CD4-positive, alpha-beta T cell treated with Interleukin-4 for 1 hour (primary cell): ENCODE data around the gene FDPS.
"Not testable (repeated sequence)": the region's sequence is repeated elsewhere in the genome, so short reads cannot be mapped to it uniquely, and the experiment has no call there.

Source experiments
- DNase-seq, 2 donors: peaks; one replicate each; pipeline ENCODE4 v3.0.0-alpha.2; 2020 to 2022

FDPS gene

GRCh38 chr1:155286544-155286943, 22.1 kb upstream of the FDPS start:
- DNase-seq, result no peak

GRCh38 chr1:155287987-155288543, 20.6 kb upstream of the FDPS start:
- DNase-seq, result no peak

DNA sequence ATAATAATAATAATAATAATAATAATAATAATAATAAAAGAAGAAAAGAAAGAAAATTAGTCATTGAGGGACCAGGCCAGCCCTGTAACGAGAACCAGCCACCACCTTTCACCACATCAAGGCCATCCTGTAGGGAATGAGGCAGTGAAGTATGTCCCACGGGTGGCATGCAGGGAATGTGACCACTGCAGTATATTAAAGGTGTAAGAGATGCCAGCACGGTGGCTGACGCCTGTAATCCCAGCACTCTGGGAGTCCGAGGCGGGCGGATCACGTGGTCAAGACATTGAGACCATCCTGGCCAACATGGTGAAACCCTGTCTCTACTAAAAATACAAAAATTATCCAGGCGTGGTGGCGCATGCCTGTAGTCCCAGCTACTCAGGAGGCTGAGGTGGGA, 17.7 kb upstream of the FDPS start:
- DNase-seq, result not testable (repeated sequence)

DNA sequence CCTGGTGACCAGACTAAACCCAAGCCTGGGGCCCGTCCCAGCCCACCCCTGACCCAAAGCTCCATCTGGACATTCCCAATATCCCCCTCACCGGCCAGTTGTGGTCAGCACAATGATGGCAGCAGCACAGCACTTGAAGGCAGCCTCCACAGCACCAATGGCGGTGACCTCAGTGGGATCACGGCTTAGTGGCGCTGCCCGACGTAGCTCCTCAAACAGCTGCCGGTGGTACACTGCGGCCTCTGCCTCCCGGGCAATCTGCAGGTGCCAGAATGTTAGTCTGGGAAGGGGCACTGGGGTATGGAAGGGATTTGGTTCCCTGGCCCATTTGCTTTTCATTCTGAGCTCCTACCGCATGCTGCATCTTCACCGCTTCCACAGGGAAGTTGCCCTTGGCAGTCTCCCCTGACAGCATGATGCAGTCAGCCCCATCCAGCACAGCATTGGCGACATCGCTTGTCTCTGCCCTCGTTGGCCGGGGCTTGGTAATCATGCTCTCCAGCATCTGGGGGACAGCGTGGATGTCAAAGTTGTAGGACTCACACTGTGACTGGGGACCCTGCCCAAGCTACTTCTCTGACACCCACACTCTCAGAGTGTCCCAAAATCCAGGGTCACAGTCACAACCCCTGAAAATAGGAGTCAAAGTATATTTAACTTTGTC, 15.4 kb upstream of the FDPS start:
- DNase-seq, result no peak

DNA sequence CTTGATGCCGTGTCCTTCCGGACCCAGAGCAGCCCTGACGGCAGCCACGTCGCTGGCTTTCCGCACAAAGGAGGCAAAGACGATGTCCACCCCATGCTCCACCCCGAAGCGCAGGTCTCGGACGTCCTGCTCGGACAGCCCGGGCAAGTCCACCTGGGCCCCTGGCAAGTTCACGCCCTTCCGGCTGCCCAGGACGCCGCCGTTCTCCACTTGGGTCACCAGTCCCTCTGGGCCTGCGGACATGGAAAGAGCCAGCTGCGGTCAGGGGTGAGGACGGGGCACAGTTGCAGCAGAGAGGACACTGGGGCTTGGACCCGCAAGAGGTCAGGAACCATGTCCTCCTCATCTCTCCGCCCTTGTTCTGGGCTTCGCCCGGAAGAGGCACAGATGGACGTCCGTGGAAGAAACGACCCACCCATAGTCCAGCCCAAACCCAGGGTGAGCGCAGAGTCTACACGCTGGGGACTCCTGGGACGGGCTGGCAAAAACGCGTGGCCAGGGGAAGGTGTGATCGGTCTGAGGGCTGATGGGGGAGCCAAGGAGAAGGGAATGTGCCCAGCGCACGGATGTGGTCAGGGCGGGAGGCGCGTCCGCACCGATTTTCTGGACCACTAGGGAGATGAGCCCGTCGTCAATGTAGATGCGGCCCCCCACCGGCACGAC, 14.0 kb upstream of the FDPS start:
- DNase-seq, result no peak

- DNase-seq, result no peak
These were observed 13.3 kb upstream of the FDPS start for GRCh38 chr1:155295183-155295941.

GRCh38 chr1:155295942-155296267, 12.8 kb upstream of the FDPS start:
- no peak for DNase-seq

DNA sequence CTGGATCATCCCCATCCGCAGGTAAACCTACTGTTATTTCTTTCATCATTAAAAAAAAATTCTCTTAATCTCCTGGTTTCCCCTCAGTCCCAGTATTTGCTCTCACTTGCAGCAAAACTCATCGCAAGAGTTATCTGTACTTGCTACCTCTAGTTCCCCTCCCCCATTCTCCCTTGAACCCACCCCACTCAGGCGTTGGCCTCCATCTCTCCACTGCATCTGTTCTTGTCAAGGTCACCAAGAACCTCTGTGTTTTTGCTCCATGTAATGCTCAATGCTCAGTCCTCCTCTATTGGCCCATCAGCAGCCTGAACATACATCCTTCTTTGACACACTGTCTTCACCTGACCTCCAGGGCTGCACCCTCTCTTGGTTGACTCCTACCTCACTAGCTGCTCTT, 12.0 kb upstream of the FDPS start:
- no peak for DNase-seq

GRCh38 chr1:155297384-155297783, 11.3 kb upstream of the FDPS start:
- DNase-seq, result no peak

DNA sequence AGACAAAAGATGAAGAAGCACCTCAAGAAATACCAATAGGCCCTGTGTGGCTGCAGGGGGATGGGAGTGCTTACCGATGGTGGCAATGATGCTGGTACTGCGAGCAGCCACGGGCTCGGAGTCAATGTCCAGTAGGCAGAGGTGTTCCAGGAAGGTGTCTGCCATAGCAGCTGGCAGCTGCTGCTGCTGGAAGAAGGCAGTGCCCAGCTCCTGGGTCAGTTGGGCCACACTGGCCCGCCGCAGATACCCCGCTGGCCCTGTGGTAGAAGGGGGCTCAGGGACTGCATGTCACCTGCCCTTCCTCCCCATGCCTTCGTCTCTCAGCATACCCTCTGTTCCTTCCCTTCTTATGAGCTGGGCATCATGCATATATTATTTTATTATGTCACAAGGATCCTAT, 8.6 kb upstream of the FDPS start:
- no peak for DNase-seq

- DNase-seq, result no peak
These were observed 7.9 kb upstream of the FDPS start for GRCh38 chr1:155300553-155301329.

DNA sequence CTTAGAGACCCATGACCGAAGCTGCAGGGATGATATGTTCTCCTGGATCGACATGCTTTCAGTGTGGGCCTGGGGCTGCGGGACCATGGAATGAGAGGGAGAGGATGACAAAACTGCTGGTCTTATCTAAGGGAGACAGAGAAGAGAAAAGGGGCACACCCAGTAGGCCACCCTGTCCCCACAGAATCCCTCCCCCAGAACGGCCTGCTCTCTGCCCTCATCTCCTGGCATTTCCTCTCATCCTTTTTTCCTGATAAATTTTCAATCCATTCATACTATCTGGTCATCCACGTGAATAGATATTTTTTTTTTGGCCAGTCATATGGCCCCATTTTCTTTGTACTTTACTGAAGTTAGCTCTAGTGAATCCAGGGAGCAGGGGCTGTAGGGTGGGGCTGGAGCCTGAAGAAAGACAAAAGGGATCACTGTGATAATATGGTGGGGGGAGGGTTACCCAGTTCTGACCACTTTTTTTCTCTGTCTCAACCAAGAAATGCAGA, 7.3 kb upstream of the FDPS start, which contains the start of gene PKLR:
Gene PKLR, minus strand, starts transcription at position 97 of the 500 bp plus-strand sequence. Its CDS starts 43 bp downstream, at position 54.
- DNase-seq, result no peak

GRCh38 chr1:155304558-155305063, 4.1 kb upstream of the FDPS start:
- DNase-seq, result no peak

DNA sequence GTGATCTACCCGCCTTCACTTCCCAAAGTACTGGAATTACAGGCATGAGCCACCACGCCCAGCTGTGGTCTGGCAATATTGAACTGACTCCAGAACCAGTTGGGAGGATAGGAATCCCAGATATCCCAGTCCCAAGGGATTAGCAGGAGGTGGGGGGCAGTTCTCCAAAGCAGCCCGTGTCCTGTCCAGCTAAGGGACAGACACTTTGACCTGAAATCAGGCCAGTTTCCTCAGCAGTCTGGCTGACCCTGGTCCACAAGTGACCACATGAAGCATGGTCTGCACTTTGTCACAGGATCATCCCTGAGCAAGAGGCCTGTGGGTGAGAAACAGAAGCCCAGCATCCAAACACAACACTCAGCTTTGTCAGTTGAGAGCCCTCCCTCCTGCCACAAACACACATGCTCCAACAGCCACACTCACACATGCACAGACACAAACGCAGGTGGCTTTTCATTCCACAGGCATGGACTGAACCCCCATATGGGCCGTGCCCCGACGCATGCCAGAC, 2.7 kb upstream of the FDPS start:
- DNase-seq, result no peak

DNA sequence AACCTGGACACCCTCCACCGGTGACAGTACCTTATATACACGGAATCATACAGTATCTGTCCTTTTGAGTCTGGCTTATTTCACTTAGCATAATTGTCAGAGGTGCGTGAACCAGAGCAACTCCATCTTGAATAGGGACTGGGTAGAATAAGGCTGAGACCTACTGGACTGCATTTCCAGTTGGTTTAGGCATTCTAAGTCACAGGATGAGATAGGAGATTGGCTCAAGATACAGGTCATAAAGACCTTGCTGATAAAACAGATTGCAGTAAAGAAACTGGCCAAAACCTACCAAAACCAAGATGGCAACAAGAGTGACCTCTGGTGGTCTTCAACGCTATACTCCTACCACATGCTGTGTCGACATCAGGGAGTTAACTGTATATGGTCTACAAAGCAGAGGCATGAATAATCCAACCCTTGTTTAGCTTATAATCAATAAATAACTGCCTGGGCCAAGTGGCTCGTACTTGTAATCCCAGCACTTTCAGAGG, 1.4 kb upstream of the FDPS start:
- peak; percentile 30 to 32 for DNase-seq

- no peak for DNase-seq
These were observed 856 bp downstream of the FDPS start for GRCh38 chr1:155309423-155310021.

DNA sequence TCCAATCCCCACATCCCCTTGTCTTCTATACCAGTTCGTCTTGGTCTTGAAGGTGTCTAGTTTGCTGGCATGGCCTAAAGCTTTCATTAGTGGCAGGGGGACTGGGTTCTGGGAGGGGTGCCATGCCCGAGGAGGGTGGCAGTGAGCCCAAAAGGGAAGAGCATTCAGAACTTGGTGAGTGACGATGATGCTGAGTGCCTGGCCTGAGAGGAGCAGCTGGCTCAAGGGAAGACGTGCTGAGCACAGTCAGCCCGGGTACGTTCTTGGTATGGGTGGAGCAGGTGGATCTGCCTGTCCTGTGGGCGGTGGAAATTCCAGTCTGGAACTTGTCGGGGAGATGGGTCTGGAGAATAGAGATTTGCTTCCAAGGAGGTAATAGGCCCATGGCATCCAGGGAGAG, 4.6 kb downstream of the FDPS start:
- no peak for DNase-seq

DNA sequence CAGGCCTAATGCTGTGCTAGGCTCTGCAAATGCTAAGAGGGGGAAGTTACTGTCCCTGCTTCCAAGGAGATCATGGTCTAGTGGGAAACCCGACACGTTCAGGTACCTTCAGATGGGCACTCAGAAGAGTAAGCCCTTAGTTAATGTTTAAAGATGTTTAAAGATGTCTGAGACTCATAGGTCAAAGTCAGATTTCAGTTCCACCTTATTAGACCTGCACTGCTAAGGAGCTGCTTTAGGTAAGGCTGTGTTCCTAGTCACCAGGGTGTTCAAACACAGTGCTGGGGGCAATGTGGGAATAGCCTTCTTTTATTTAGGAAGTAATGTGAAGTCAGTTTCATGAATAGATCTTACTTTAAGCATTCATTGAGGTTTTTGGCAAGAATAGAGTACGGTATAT, 8.3 kb downstream of the FDPS start:
- no peak for DNase-seq

DNA sequence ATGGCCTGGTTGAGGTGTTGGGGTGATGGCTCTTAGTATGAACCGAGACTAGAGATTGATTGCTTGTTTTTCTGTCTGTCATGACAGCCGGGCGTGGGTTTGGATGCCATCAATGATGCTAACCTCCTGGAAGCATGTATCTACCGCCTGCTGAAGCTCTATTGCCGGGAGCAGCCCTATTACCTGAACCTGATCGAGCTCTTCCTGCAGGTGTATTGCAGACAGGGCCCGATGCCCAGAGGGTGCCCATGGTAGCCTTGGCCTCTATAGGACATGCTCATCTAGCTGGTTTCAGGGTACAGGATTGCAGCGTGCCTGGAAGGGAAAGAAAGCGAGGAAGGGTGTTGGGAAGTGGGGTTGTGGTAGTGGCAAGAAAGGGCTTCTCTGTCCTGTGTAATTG, 9.4 kb downstream of the FDPS start:
- no peak for DNase-seq

- DNase-seq, result no peak
These were observed 10.9 kb downstream of the FDPS start for GRCh38 chr1:155319536-155319935.

DNA sequence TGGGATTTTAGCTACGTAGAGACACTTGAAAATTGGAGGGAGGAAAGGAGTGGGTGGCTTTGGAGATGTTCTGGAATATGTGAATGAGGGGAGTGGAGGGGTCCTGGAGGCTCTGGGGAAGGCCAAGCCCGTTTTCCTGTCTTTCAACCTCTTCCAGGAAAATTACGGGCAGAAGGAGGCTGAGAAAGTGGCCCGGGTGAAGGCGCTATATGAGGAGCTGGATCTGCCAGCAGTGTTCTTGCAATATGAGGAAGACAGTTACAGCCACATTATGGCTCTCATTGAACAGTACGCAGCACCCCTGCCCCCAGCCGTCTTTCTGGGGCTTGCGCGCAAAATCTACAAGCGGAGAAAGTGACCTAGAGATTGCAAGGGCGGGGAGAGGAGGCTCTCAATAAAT, 11.6 kb downstream of the FDPS start:
- DNase-seq, result peak in 1 of 2 donors; percentile 12
